ENCODE measurements around the gene CA10.

CA10 gene

DNA sequence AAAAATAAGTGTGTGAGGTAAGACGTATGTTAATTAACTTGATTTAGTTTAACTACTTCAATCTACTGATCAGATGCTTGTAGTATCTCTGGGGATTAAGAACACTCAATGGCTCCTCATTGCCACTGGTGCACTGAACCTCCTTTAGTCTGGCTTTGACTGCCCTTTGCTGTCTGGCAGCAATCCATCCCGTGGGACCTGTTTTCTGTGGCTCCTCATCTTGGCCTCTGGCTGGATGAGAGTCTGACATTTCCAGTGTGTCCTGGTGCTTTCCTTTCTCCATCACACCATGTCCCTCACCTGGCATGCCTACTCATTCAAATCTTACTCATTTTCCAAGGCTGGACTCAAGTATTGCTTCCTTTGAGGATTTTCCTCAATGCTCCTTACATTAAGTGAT, 212.2 kb downstream of the CA10 start:
- no peak for DNase-seq

DNA sequence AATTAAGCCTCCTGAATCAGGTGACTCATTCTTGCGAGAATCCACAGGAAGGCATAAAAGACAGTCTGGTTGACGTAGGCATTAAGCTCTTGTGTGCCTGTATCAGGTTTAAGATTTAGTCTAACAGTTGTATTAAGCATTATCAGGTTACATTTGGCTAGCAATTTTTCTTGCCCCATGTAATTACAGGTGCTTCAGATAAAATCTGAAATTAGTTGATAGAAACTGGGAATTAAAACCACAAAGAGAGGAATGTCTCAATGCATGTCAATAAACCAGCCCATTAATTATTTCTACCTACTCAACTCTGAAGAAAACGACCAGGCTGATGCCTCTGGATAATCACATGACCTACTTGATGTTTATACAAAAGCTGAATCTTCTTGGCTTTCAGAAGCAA, 217.2 kb downstream of the CA10 start:
- no peak for DNase-seq

DNA sequence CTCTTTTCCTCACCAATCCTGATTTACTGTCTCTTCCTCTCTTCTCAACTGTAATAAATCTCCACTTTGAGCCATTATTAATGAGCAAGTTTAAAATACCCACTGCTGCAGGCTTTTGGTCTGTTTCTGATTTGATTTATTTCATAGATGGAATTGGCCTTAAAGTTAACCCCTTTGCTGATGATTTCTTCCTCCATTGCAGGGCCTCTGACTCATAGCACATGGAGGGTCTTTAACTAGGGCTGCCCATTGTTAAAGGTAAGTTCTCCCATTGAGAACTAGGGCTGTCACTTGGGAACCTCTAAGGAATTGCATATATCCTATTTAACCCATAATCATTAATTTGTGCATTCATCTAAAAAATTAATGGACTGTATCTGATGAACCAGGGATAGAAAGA, 221.2 kb downstream of the CA10 start:
- DNase-seq = no peak

GRCh38 chr17:51935477-51935876, 223.0 kb downstream of the CA10 start:
- DNase-seq = no peak

GRCh38 chr17:51933647-51934046, 224.9 kb downstream of the CA10 start:
- DNase-seq = no peak

GRCh38 chr17:51926448-51926847, 232.1 kb downstream of the CA10 start:
- DNase-seq = no peak

DNA sequence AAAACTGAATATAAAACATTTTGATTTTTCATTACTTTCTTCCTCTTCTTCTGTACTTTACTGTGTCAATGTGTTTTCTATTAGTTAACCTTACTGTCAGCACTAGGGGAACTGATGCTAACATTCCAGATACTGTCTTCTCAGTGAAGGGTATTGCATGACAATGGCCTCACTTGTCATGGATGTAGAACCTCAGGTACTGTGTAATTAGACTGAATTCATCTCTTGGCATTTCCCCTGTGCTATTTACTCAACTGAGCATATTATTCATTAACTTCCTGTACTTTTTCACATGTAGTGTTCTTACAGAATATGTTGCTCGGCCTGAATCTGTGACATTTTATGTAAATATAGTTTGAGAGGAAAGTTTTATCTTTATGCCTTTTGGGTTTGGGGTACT, 237.0 kb downstream of the CA10 start:
- DNase-seq = no peak

GRCh38 chr17:51914577-51914976, 243.9 kb downstream of the CA10 start:
- no peak for DNase-seq

DNA sequence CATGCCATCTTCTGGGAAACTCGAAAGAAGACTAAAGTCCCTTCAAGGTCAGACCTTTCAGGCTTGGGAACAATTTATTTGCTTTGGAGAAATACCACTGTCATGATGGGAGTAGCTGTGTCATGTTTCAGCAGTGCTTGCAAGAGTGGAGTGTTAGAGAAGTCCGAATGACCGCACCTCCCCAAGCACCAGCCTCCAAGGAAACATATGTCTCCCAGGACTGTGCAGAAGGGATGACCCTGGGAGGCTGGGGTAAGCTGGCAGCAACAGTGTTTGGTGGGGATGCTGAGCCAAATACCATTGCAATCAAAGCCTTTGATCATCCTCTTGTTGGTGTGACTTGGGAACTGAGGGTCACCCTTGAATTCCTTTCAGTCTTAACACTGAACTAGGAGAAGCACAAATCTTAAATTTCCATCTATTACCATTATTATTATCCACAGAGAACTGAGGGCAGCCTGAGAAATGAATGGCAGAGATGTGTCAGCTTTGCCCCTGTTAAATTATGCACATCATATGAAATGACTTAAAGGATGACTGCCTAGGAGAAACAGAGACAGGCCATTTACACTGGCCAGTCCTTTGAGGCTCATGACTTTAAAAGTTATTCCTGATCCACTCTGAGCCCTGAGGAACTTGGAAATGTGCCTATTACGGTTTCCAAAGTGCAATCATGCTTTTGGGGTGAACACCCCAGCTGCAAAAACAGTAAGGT, 244.9 kb downstream of the CA10 start:
- DNase-seq = no peak

DNA sequence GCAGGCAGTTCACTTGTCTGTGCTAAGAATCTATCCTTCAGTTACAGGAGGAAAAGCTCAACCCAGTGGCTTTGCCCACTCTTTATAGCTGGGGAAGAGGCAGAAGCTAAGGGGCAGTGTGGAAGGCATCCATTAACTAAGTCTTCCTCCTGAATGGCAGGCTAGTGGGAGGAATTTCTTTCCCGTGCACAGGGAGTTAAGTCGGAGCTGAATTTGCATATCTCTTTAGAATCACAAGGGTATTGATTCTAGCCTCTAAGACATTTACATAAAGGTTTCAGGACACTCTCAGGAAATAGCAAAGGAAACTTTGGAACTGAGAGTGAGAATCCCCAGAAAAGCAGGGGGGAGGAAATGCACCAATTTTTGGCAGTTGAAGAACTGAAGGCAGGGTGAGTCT, 245.6 kb downstream of the CA10 start:
- DNase-seq = no peak

GRCh38 chr17:51911237-51911636, 247.3 kb downstream of the CA10 start:
- DNase-seq = no peak

- no peak for DNase-seq
These were observed 248.5 kb downstream of the CA10 start for GRCh38 chr17:51909971-51910370.

GRCh38 chr17:51908841-51909537, 249.5 kb downstream of the CA10 start:
- no peak for DNase-seq

GRCh38 chr17:51907041-51907440, 251.5 kb downstream of the CA10 start:
- DNase-seq = no peak

GRCh38 chr17:51904379-51904778, 254.1 kb downstream of the CA10 start:
- no peak for DNase-seq

DNA sequence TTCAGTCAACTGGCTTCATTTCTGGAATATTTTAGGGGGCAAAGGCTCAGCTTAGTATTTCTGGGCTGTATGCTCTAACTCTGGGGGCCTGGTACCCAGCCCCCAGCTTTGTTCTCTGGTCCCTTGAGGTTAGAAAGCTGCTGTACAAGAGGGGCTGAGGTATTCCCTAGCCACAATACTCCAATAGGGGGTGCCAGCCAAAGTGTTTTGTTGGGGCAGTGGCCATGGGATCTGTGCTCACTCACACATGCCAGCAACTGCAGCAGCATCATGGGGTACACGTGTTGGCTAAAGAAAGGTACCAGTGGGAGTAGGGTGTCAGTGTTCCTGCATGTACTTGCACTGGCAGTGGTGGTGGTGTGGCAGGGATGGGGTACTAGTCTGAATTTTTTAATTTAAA, 257.3 kb downstream of the CA10 start:
- DNase-seq = no peak

- DNase-seq = no peak
These were observed 266.6 kb downstream of the CA10 start for GRCh38 chr17:51891936-51892335.

GRCh38 chr17:51890710-51891109, 267.8 kb downstream of the CA10 start:
- DNase-seq = no peak

- DNase-seq = no peak
These were observed 269.7 kb downstream of the CA10 start for GRCh38 chr17:51888816-51889215.

GRCh38 chr17:51876986-51877385, 281.5 kb downstream of the CA10 start:
- DNase-seq = no peak

- DNase-seq = no peak
These were observed 285.2 kb downstream of the CA10 start for GRCh38 chr17:51873302-51873701.

- DNase-seq = no peak
These were observed 289.1 kb downstream of the CA10 start for GRCh38 chr17:51869387-51869786.

DNA sequence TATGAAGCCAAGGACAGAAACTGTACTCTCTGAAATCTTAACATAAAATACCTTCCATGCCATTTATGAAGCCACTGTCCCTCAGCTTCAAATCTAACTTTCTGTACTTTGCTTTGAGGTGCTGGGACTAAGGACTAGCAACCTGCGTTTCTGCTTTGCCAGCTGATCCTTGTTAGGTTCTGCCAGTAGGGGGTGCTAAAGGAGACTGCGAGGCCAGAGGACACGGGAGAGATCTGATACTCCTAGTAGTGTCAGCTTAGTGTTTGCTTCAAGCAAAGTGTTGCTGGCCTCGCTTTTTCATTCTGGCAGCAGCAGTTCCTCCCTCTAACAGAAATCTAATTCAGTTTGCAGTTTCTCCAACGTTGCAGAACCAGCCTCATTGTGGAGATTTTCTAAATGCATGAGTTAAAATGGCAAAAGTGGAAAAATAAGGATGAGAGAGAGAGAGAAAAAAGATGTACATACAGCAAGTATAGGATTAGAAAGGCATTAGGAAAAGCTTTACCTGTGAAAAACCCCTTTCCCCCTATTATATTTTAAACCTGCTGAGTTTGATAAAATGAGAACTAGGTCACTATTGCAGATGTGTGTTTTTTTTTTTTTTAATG, 297.5 kb downstream of the CA10 start:
- DNase-seq = no peak

DNA sequence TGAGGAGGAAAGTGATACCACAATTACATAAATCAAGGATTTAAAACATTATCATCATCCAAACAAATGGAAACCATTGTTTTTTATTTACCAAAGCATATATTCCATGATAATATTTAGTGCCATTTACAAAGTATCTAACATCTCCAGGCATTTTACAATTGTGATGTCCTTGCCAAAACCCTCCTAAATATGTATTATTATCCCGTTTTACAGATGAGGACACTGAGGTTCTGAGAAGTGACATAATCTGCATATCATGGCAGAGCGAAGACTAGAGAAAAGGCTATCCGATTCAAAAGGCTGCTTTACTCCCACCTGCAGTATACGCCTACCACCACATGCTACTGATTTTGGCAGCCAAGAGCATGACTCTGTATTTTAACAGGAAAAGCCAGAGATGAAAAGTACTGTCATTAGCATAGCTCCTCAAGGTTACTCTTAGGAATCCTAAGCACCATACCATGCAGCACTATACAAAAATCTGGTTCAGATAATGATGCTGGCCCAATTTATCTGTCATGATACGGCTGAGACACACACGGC, 301.4 kb downstream of the CA10 start:
- no peak for DNase-seq

Measured in NCI-H2171 treated with DMSO at 0.1 percent for 48 hours (cell line).